WTC11 (cell line): ENCODE data around the gene CTXND2. TPM values are rescaled to one million over a fixed set of nuclear protein-coding genes. Genes with fewer than 3 reads are reported as not detected.

Experiments used
- ATAC-seq: fragments of 200-7000 bp; cut with Tn5 transposase; 2 replicates; pipeline ENCODE4 v1.10.0; 2021; ENCODE audit warnings: mild to moderate bottlenecking, moderate library complexity
- CTCF ChIA-PET: fragments of 300-600 bp; sonication (Branson Sonifier 250); formaldehyde crosslinking; loops from one replicate; lab custom pipeline; 2021; ENCODE audit warnings: antibody characterized with exemption; lab: Charles Lee
- POLR2A ChIA-PET: fragments of 350-600 bp; sonication (Branson Sonifier 250); formaldehyde crosslinking; loops from one replicate; lab custom pipeline; 2021; ENCODE audit warnings: antibody characterized with exemption; lab: Charles Lee
- DNase-seq: peaks from one replicate; pipeline ENCODE4 v3.0.0; 2021; ENCODE audit warnings: low spot score
- H3K27ac Mint-ChIP-seq: 2 replicates; pipeline ENCODE4 v1.8.0; 2021; ENCODE audit warnings: mixed read lengths
- H3K27me3 Mint-ChIP-seq: 2 replicates; pipeline ENCODE4 v1.8.0; 2021; ENCODE audit warnings: low read depth, mild to moderate bottlenecking, moderate library complexity, mixed read lengths
- H3K36me3 Mint-ChIP-seq: 2 replicates; pipeline ENCODE4 v1.8.0; 2021; ENCODE audit warnings: mixed read lengths
- H3K4me1 Mint-ChIP-seq: 2 replicates; pipeline ENCODE4 v1.8.0; 2022; ENCODE audit warnings: mixed read lengths
- H3K4me3 Mint-ChIP-seq: 2 replicates; pipeline ENCODE4 v1.8.0; 2021; ENCODE audit warnings: mild to moderate bottlenecking, moderate library complexity, mixed read lengths
- H3K9me3 Mint-ChIP-seq: 2 replicates; pipeline ENCODE4 v1.8.0; 2021; ENCODE audit warnings: mixed read lengths
- ATF2 ChIP-seq: sonication (generic); formaldehyde crosslinking; IDR thresholded peaks from 2 replicates; pipeline ENCODE4 v1.8.1; 2022; ENCODE audit warnings: low read depth, missing genetic modification reagents, borderline replicate concordance
- CREM ChIP-seq: sonication (generic); formaldehyde crosslinking; IDR thresholded peaks from 2 replicates; pipeline ENCODE4 v1.8.1; 2022; ENCODE audit warnings: mild to moderate bottlenecking, missing genetic modification reagents, moderate library complexity
- GTF2I ChIP-seq: fragments of 250-450 bp; sonication (Bioruptor Pico); conservative IDR thresholded peaks from 2 replicates; pipeline ENCODE4 v1.4.0; 2021; ENCODE audit warnings: mild to moderate bottlenecking
- IRF1 ChIP-seq: sonication (generic); formaldehyde crosslinking; IDR thresholded peaks from 2 replicates; pipeline ENCODE4 v1.8.0; 2023; ENCODE audit warnings: missing genetic modification reagents
- KAT7 ChIP-seq: sonication (generic); formaldehyde crosslinking; IDR thresholded peaks from 2 replicates; pipeline ENCODE4 v1.8.1; 2023; ENCODE audit warnings: missing genetic modification reagents, mild to moderate bottlenecking, borderline replicate concordance
- MLX ChIP-seq: sonication (generic); formaldehyde crosslinking; IDR thresholded peaks from 2 replicates; pipeline ENCODE4 v1.8.1; 2023; ENCODE audit warnings: mild to moderate bottlenecking, missing genetic modification reagents, moderate library complexity
- NFE2L1 ChIP-seq: sonication (generic); formaldehyde crosslinking; IDR thresholded peaks from 2 replicates; pipeline ENCODE4 v1.8.1; 2023; ENCODE audit warnings: missing genetic modification reagents
- NR3C1 ChIP-seq: sonication (generic); formaldehyde crosslinking; conservative IDR thresholded peaks from 2 replicates; pipeline ENCODE4 v1.8.1; 2023; ENCODE audit warnings: low read depth, mild to moderate bottlenecking, missing genetic modification reagents
- OVOL2 ChIP-seq: fragments of 250-450 bp; sonication (Bioruptor Pico); IDR thresholded peaks from 2 replicates; pipeline ENCODE4 v1.9.0; 2021; ENCODE audit warnings: mild to moderate bottlenecking, borderline replicate concordance
- TEAD4 ChIP-seq: sonication (generic); formaldehyde crosslinking; IDR thresholded peaks from 2 replicates; pipeline ENCODE4 v1.8.0; 2022; ENCODE audit warnings: mild to moderate bottlenecking, missing genetic modification reagents
- ZNF423 ChIP-seq: fragments of 250-450 bp; sonication (Bioruptor Pico); IDR thresholded peaks from 2 replicates; pipeline ENCODE4 v2.1.2; 2022; ENCODE audit warnings: mild to moderate bottlenecking, moderate library complexity
- total RNA-seq: library from RNA; stranded (reverse); gene quantifications from 3 replicates; pipeline ENCODE4 v1.2.3, GENCODE V29; 2021
- TF ChIP-seq, protein P1 (sequence below): fragments of 250-450 bp; sonication (Bioruptor Pico); IDR thresholded peaks from 2 replicates; pipeline ENCODE4 v1.8.0; 2021; ENCODE audit warnings: mild to moderate bottlenecking
- TF ChIP-seq, protein P2 (sequence below): fragments of 200-600 bp; IDR thresholded peaks from 2 replicates; pipeline ENCODE4 v1.8.0; 2022; ENCODE audit warnings: antibody characterized with exemption
- TF ChIP-seq, protein P3 (sequence below): sonication (generic); formaldehyde crosslinking; IDR thresholded peaks from 2 replicates; pipeline ENCODE4 v1.8.1; 2023; ENCODE audit warnings: mild to moderate bottlenecking, missing genetic modification reagents

The CTXND2 gene
- total RNA-seq, 1 experiment from 2014 or later, result not detected

DNA sequence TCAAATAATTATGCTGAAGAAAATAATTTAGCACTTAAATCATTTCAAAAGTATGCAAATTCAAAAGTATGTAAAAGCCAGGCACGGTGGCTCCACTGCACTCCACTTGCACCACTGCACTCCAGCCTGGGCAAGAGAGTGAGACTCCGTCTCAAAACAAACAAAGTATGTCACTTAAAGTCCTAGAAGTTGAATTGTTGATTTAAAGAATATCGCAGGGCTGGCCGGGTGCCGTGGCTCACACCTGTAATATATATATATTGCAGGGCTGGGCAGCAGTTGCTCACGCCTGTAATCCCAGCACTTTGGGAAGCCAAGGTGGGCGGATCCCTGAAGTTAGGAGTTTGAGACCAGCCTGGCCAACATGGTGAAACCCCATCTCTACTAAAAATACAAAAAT is 30.5 kb downstream of the CTXND2 start:
- Mint-ChIP-seq H3K27ac (no peak overlapping the region), H3K4me1 (peaks cover 14% of the 10 kb centered on the region), H3K4me3 (no peak overlapping the region), H3K27me3 (no peaks in the 10 kb centered on the region; the same call in 1 of the 2 replicates), H3K36me3 (no peaks in the 10 kb centered on the region), H3K9me3 (no peaks in the 10 kb centered on the region)
- TF ChIP-seq, protein P1, sequence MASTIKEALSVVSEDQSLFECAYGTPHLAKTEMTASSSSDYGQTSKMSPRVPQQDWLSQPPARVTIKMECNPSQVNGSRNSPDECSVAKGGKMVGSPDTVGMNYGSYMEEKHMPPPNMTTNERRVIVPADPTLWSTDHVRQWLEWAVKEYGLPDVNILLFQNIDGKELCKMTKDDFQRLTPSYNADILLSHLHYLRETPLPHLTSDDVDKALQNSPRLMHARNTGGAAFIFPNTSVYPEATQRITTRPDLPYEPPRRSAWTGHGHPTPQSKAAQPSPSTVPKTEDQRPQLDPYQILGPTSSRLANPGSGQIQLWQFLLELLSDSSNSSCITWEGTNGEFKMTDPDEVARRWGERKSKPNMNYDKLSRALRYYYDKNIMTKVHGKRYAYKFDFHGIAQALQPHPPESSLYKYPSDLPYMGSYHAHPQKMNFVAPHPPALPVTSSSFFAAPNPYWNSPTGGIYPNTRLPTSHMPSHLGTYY, result no peak
- TF ChIP-seq MLX (CRISPR knock-in tag), result no peak
- CTCF ChIA-PET, result interaction anchor here (0.6 kb wide), 1 partner anchor 680 kb away, joined by 3 read pairs; no protein-coding TSS in a partner anchor
- DNase-seq (no peak), ATAC-seq (no peak)
- POLR2A ChIA-PET, result no interaction called here

DNA sequence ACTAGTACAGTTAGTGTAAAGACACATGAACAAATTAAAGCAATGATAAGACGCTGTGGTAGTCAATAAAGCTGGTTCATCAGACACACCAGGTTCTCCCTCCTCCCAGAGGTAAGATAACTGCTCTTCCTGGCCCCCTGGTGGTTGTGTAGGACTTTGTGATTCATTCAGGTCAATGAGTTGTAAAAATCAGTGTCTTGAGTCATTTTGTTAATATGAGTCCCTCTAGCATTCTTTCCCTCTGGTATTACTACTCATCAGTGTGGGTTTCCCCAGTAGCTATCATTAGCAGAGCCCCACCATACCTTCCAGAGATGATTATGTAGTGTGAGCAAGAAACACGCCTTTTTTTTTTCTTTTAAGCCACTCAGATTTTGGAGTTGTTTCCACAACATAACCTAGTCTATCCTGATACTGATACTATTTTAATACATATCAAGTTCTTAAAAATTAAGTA is 35.6 kb downstream of the CTXND2 start:
- POLR2A ChIA-PET, result interaction anchor here (0.6 kb wide), 1 partner anchor 234 kb away, joined by 3 read pairs; no protein-coding TSS in a partner anchor
- TF ChIP-seq, protein P2, sequence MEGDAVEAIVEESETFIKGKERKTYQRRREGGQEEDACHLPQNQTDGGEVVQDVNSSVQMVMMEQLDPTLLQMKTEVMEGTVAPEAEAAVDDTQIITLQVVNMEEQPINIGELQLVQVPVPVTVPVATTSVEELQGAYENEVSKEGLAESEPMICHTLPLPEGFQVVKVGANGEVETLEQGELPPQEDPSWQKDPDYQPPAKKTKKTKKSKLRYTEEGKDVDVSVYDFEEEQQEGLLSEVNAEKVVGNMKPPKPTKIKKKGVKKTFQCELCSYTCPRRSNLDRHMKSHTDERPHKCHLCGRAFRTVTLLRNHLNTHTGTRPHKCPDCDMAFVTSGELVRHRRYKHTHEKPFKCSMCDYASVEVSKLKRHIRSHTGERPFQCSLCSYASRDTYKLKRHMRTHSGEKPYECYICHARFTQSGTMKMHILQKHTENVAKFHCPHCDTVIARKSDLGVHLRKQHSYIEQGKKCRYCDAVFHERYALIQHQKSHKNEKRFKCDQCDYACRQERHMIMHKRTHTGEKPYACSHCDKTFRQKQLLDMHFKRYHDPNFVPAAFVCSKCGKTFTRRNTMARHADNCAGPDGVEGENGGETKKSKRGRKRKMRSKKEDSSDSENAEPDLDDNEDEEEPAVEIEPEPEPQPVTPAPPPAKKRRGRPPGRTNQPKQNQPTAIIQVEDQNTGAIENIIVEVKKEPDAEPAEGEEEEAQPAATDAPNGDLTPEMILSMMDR, result peak; percentile 53
- TF ChIP-seq NR3C1 (CRISPR knock-in tag) (no peak), CREM (CRISPR knock-in tag) (no peak), IRF1 (CRISPR knock-in tag) (no peak), OVOL2 (CRISPR knock-in tag) (no peak)
- TF ChIP-seq, protein P3, sequence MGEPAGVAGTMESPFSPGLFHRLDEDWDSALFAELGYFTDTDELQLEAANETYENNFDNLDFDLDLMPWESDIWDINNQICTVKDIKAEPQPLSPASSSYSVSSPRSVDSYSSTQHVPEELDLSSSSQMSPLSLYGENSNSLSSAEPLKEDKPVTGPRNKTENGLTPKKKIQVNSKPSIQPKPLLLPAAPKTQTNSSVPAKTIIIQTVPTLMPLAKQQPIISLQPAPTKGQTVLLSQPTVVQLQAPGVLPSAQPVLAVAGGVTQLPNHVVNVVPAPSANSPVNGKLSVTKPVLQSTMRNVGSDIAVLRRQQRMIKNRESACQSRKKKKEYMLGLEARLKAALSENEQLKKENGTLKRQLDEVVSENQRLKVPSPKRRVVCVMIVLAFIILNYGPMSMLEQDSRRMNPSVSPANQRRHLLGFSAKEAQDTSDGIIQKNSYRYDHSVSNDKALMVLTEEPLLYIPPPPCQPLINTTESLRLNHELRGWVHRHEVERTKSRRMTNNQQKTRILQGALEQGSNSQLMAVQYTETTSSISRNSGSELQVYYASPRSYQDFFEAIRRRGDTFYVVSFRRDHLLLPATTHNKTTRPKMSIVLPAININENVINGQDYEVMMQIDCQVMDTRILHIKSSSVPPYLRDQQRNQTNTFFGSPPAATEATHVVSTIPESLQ (CRISPR knock-in tag), result no peak
- TF ChIP-seq, all 79 proteins: peak for 1

GRCh38 chr1:150925080-150925479 is 38.1 kb downstream of the CTXND2 start:
- H3K36me3 Mint-ChIP-seq, result peaks cover 26% of the 10 kb centered on the region
- ATAC-seq (no peak), DNase-seq (peak; percentile 16)
- ChIA-PET POLR2A (interaction anchor here (0.6 kb wide), 1 partner anchor 53 kb away, joined by 3 read pairs; no protein-coding TSS in a partner anchor), CTCF (interaction anchor here (0.5 to 1.2 kb wide), 2 partner anchors 12 to 444 kb away, joined by 3 read pairs; no protein-coding TSS in a partner anchor)
- H3K4me1 Mint-ChIP-seq, result peaks cover 13% of the 10 kb centered on the region
- H3K4me3 Mint-ChIP-seq, result peak overlapping the region; percentile 92
- H3K9me3 Mint-ChIP-seq, result 0 out of 2 replicates have a peak, but pooled peaks cover 3% of the 10 kb centered on the region
- no peaks in the 10 kb centered on the region; the same call in 1 of the 2 replicates for H3K27me3 Mint-ChIP-seq
- no peak overlapping the region for H3K27ac Mint-ChIP-seq
- no peak for TF ChIP-seq ATF2 (CRISPR knock-in tag)
- TF ChIP-seq GTF2I (CRISPR knock-in tag), result no peak
- no peak for TF ChIP-seq NFE2L1
- no peak for TF ChIP-seq TEAD4 (CRISPR knock-in tag)
- TF ChIP-seq ZNF423, result no peak
- TF ChIP-seq, protein P2, result no peak
- no peak for TF ChIP-seq KAT7

More for the DNA sequence above, 35.6 kb downstream of the CTXND2 start:
- no peak overlapping the region for H3K4me3 Mint-ChIP-seq
- H3K27ac Mint-ChIP-seq, result peak overlapping the region; percentile 94
- peaks cover 13% of the 10 kb centered on the region for H3K4me1 Mint-ChIP-seq
- DNase-seq (peak; percentile 71), ATAC-seq (peak; percentile 18)
- CTCF ChIA-PET, result interaction anchor here (0.5 to 1.9 kb wide), 23 partner anchors 10 to 385 kb away, joined by 3 to 16 read pairs (median 4); partner anchors contain the start of genes ARNT, C1orf56 and GOLPH3L
- no peaks in the 10 kb centered on the region for H3K9me3 Mint-ChIP-seq
- peaks cover 4% of the 10 kb centered on the region for H3K36me3 Mint-ChIP-seq
- no peaks in the 10 kb centered on the region; the same call in 1 of the 2 replicates for H3K27me3 Mint-ChIP-seq
